Fibroblast of skin of back (primary cell): ENCODE measurements around the gene RTF2.

Experiments used
- DNase-seq: peaks from one replicate; pipeline ENCODE4 v3.0.0-alpha.2; 2013

RTF2 gene

DNA sequence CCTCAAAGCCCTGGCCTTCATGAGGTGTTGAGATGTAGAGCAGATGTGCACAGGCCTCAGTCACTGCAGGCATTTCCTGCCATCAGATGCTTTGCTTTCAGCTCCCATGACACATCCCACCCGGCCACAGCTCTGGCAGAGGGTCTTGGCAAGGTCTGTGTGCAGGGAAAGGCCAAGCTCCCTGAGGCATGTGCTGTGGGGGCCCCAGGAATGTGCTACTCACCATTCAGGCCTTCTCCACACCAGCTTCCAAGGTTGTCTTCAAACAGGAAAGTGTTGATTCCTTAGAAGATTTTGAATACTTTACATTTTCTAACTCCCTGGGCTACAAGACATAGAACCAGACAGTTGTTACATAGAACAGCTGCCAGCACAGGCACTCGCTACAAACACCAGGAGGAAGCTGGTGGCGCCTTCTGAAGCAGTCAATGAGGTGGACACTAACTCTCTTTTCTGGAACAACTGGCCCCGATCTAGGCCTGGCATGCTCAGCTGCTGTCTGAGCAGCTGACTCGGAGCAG is 28.6 kb upstream of the RTF2 start:
- peak; percentile 99 for DNase-seq

DNA sequence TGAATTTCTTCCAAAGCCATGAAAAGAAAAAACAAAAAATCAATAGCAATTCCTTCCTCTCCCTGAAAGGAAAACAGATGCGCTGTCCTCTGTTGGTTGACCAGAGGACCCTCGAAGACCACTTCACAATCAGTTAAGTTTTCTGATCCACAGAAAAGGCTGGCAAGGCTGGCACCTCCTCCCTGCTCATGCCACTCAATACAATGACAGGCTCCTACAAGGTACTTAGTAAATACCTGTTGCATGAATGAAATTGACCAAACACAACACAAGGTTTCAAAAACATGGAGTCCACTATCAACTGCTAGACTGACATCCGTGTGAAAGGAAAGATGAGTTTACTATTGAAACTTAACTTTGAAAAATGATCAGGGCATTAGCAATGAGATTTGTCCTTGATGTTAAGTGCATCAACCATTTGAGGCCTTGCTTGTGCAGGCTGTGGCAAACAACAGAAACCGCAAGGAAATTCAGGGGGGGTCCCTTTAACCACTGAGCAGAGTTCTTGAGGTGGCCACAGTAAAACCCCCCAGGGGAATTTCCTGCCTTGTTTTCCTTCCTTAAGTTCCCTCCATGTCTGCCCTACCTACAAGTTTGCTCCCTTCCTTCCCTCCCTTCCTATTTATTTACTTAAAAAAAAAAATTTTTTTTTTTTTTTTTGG is 27.9 kb upstream of the RTF2 start:
- DNase-seq: peak; percentile 32

DNA sequence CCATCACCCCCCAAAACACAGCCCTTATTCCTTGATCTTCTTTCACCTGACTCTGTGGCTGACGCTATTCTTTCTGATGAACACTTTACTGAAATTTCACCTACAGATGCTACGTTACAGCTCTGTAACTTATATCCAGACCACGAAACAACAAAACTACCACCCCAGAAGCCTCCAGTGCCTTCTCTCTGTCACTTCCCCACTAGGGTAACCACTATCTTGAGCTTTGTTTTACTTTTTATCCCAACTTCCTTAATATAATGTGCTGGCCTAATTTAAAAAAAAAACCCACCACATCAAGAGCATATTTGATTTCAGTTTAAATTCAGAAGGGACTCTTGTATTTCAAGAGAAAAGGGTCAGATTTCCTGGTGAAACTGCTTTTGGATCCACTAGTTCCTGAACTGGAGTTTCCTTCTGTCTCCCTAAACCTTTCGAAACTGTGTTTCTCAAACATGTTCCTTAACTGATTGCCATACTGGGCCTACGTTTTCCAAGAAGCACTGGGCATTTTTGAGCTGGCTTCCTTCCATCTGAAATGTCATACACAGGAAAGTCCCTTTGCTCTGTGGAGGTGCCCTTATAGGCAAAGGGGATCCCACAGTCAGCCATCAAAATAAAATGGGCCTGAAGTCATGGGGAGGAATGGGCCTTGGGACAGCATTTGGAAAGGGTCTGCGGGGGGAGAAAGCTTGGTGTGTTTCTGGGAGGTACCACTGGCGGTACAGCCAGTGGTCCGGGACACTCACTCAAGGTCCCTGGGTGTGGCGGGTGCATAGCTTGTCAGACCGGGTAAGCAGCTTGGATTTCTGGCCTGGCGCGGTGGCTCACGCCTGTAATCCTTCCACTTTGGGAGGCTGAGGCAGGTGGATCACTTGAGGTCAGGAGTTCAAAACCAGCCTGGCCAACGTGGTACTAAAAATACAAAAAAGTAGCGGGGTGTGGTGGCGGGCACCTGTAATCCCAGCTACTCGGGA is 25.8 kb upstream of the RTF2 start:
- no peak for DNase-seq

DNA sequence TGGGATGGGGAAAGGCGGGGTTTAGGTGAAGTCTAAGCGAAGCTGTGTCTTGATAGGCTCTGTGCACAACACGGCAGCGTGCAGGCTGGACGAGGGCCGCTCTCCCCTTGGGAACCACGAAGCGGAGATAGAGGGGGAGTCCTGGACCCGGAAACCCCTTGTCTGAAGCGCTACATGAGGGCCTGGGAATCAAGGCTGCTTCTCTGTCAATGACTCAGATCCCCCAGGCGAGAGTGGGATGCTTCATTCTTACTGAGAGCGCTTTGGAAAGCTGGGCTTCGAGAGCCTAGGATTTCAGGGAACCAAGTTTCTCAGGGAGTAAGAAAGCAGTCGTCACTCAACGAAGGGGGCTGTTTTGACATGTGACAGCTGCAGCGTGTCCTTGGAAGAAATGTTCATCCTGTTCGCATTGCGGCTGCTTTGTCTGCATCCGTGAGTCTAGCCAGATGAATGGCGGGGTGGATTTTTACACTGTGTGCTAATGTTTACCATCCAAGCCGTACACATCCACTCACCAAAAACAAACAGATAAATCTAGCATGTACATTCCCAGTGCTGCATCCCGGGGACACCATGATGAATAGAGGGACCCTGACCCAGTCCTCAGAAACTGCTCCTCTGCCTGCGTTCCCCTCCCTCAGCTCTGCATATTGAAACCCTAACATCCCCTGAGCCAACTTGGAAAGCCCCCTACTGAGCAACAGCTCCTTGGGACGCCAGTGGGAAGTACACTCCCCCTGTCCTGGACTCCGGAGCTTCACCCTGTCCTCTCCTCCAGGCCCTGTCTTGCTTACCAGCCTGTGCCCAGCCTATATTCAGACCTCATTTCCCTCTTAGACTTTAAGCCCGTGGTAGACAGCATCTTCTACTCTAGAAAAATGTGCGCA is 24.5 kb upstream of the RTF2 start:
- peak; percentile 9 for DNase-seq

DNA sequence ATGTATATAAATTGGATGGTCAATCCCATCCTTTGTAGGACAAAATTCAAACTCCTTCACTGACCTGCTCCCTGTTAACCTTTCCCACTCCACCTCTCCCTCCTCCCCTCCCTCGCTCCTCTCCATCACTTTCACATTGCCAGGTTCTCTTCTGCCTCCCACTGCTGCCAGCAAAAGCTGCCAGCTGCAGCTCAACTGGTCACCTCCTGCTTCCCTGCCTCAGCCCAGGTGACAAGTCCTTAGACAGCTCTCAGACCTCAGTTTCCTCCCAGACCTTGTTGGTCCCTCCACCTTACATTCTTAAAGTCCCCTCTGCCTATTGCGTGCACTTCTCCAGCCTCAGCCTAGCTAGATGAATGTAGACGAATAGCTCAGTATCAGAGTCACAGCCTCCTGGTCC is 23.3 kb upstream of the RTF2 start:
- DNase-seq: no peak

DNA sequence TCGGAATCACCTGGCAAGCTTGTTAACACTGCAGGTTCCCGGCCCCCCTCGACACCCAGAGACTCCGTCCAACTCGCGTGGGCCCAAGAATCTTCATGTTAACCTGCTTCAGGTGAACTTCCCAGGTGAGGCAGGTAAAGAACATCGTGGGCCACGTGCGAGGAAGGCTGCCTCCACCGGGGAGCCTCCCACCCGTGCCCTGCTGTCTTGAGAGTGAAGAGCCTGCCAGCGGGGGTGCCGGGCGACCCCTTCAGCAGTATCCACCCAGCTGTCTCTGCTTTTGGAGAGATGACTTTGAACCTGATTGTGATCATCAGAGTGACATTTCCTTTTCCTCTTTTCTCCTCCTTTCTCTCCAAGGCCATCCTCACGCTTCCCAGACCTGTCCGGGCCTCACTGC is 22.9 kb upstream of the RTF2 start:
- no peak for DNase-seq

DNA sequence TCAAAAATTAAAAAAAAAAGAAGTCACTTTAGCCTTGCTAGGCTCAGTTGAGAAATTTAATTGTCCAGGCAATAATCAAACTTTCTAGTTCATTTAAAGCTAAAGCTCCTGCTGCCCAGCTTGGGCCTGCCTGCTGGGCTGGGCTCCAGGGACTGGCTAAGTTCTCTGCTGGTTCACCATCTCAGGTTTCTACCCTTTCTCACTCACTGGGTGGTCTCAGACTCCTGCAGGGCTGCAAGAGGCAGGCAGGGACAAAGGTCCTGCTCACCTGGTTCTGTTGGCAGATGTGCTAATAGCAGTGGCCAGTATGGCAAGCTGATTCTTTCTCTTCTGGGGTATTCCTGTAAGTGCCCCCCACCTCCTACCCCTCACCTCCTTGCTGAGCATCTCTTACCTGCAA is 21.2 kb upstream of the RTF2 start:
- no peak for DNase-seq

DNA sequence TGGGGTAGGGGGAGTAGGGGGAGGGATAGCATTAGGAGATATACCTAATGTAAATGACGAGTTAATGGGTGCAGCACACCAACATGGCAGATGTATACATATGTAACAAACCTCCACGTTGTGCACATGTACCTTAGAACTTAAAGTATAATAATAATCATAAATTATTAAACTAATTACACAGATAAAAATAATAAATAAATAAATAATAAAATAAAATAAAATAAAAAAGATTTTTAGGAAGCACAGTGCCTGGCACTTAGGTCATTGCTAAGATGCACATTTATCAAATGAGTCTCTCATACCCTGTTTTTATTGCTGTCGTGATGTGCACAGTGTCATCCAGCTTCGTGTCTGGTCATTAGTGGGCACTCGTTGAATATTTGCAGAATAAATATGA is 19.0 kb upstream of the RTF2 start:
- DNase-seq: no peak

DNA sequence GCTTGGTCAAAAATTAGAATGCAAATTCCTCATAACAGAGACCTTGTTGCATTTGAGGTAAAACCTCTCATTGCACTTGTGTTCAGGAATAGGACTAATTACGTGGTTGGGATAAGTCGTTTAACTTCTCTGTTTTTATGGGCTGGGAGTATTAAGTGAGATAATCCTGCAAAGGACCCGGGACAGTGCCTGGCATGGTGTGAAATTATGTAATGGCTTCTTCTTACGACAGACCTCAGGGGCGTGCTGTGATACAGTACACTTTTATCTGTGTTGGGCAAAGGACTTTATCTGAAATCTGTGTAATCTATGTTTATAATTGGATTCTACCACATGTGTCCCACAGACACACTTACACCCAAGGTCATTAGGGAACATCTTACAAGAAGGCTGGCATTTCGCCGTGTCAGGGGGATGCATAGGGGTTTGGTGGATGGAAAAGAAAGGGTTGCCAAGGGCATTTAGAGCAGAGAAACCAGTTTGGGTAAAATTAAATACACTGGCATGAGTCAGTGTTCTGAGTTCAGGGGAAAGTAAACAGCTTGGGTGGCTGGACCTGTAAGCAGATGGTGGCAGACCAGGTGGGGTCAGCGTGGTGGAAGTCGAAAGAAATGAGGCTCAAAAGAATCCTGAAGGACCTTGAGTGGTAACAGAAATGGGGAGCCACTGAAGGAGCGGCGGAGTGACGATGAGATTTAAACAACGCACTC is 17.2 kb upstream of the RTF2 start:
- no peak for DNase-seq

DNA sequence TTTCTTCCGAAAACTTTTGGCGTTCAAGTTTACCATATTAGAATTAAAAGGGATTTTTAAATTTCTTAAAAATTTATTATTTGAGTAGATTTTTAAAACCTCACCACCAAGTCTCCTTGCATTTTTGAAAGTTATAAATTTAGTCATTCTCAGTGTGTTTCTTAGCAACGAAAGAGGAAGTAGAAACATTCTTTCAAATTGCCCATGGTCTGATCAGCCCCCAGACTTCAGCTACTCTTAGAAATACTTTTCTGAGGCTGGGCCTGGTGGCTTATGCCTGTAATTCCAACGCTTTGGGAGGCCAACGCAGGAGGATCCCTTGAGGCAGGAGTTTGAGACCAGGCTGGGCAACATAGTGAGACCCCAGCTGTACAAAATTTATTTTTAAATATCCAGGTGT is 15.1 kb upstream of the RTF2 start:
- DNase-seq: no peak

DNA sequence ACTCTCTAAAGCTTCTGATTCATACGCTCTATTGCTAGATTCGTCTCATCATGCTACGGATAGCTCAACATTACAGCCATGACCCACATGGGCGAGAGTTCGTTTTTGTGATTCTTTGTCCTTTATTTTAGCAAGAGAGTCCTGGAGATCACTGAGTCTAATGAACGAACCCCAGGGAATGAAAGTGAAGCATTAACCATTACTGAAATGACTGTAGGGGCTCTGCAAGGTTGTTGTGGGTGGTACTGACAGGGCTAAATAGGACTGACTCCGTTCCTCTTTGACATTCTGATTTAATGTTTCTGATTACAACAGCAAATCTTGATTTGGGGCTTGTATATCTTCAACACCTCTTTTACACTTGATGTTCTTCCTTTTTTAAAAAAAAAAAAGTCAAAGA is 13.7 kb upstream of the RTF2 start:
- no peak for DNase-seq

DNA sequence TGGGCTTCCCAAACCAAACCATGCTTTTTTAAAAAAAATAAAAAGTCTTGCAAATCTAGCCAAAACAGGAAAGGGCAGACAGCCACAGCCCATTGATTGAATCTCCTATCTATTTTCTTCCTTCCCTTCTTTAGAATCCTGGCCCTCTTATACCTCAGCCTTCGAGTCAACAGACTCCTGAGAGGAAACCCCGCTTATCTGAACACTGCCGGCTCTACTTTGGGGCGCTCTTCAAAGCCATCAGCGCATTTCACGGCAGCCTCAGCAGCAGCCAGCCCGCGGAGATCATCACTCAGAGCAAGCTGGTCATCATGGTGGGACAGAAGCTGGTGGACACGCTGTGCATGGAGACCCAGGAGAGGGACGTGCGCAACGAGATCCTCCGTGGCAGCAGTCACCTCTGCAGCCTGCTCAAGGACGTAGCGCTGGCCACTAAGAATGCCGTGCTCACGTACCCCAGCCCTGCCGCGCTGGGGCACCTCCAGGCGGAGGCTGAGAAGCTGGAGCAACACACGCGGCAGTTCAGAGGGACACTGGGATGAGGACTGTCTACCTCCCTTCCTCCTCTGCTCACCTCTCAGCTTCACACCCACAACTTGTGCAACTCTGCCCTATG is 10.1 kb upstream of the RTF2 start:
- no peak for DNase-seq

DNA sequence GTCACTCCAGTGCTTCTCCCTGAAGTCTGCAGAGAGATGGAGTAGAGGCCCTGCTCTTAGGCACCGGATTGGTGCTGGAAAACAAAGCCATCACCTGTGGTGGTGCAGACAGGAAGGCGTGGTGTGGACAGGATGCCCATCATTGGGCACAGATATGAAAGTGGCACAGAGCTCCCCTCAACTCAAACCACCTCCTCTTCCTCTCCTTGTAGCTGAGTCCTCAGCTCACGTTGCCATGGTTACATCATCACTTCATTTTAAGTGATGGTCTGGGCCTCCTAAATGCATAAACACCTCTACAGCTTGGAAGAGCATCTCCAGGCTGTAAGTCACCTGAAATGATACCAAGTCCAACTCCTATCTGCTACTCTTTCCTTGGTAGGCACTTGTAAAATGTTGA is 8.0 kb upstream of the RTF2 start:
- no peak for DNase-seq

DNA sequence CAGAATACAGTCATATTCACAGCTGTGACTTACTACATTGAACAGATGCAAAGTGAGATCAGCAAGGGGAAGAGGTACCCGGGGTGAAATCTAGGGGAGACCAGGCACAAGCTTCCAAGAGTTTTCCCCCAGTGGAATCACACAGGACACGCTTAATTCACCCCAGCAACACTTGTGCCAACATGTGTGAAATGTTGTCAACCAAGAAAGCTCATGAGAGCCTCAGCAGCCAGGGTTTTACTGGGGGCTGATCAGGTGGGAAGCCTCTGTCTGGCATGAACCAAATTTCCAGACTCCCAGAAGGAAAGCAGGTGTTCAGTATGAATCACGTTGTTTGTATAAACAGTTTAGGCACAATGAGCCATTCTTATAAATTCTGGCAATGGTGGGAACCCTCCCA is 6.9 kb upstream of the RTF2 start:
- no peak for DNase-seq

DNA sequence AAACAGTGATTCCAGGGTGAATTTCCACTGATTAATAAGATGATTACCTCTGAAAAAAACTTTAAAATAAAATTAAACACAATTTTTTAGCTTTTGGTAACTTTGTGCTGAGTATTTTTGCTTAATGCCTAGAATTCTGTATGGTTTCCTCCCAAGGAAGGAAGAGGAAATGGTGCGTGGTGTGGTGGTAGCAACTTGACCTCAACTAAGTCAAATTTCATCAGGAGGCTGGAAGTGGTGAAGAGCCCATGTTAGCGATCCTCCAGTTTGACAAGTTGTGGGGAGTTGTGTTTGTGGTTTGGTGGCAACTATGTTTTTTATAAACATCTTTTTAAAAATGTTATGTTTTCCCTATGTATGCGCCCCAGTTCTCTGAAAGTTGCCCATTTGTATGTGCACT is 5.0 kb upstream of the RTF2 start:
- DNase-seq: no peak

DNA sequence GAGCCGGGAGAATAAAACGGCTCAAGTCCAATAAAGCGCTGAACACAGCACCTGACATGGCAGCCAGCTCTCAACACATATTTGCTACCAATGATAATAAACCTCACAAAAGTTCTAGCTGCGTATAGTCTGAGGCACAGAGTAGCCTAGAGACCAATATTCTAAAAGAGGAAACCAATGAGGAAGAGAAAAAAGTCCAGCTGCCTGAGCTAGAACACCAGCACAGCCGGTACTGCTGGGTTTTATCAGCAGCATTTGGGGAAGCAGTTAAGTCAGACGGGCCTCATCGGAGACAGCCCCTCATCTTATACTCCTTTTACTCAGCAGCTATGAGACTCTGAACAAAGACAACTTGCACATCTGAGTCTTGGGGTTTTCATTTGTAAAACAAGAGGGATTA is 2.4 kb upstream of the RTF2 start:
- no peak for DNase-seq

DNA sequence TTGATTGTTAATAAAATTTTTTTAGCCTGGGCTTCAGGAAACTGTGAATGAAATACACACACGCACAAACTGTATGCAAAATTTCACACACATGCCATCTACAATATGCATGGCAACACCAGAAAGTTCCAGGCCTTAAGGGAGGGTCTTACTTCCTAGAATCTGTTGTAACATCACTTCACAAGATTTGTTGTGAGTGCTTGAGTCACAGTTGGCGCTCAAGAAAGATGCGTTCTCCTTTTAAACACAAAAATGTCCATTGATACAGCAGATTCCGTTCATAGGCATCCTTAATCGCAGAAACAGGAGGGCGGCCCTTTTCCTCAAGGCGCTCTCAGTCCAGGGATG is 485 bp upstream of the RTF2 start:
- DNase-seq: no peak

DNA sequence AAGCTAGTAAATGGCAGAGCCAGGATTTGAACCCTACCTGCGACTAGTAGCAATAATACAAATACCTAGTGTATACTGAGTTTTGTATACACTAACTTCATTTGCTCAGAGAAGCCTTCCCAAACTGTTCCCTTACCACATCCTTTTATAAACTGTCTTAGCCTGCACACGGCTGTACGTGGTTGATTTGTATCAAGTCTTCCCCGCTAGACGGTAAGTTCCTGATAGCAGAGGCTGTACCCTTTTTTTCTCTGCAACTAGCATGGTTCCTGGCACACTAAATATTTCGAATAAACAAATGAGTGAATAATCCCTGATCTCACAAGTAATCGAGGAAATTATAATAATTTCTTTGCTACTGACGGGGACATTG is 636 bp downstream of the RTF2 start:
- no peak for DNase-seq

DNA sequence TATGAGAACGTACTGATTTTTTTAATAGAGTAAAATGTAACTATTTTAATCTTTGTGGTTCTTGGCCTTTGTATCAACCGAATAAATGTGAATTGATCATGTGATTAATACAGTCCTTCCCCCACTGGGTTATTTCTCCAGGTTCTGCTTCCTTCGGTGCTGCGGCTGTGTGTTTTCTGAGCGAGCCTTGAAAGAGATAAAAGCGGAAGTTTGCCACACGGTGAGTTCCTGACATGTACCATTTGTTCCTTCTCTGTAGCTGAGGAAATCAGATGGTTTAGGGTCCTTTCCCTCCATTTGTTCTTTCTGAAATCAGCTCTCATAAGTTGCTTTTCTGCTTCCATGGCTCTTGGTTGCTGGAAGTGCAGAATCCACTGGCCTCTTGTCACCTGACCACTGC is 15.5 kb downstream of the RTF2 start:
- DNase-seq: no peak

DNA sequence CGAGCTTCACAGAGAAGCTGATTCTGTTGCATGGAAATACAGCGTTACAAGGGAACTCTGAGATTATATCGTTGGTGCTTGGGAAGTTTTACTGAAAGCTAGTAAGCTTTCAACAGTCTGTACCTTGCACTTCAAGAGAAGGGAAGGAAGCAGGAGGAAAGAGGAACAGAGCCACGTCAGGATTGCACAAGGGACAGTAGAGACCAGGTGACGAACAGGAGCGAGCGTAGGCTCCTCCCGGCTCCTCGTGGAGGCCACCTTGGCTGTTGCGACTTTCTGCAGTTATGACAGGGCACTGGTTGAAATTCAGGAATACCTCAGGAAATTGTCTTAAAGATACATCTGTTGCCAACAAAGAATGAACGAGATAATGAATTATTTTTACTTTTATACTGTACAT is 18.8 kb downstream of the RTF2 start:
- no peak for DNase-seq

DNA sequence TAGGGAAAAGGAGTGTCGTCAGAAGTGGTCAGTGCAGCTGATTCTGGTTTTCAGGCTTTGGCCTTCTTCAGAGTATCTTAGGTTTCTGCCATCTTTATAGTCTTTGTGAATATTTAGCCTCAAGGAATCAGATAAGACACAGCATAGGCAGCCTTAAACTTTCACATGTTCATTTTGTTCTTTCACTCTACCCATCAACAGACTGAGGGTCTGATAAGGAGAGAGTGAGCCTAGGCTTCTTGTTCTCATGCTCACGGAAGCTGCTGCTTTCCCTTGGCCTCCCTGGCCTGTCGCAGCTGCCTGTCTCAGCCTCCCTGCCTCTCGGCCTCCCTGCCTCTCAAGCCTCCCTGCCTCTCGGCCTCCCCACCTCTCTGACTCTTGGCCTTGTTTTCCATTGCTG is 20.1 kb downstream of the RTF2 start:
- DNase-seq: no peak

DNA sequence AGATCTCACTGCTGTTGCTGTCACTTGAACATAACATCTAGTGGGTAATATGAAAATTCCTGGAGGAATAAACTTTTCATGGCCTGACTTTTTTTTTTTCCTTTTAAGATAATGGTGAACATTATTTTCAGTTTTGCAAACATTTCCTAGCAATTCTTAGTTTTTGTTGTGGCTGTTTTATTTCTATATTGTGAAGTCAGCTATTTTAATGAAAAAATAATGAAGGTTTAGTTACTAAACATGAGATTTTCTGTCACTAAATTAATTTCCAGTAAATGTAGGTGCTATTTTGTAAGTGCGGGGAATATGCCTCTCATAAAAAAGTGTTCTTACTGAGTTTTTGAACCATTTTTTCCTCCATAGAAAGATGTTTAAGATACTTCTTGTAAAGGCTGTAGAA is 32.7 kb downstream of the RTF2 start:
- no peak for DNase-seq
